Esophagus muscularis mucosa (tissue), 3 donors: ENCODE data around the gene HSPA8.

Source experiments
- POLR2A ChIP-seq: fragments of 450-650 bp; IDR thresholded peaks from one replicate; pipeline ENCODE4 v1.6.1; 2017; ENCODE audit warnings: antibody characterized with exemption, moderate library complexity, mild to moderate bottlenecking, low read depth
- POLR2AphosphoS5 ChIP-seq, 2 donors: sonication (generic); formaldehyde crosslinking; IDR thresholded peaks; one replicate each; pipeline ENCODE4 v1.6.1; 2017; ENCODE audit warnings: antibody characterized with exemption in 2 of 2
- TF ChIP-seq, protein P1 (sequence below), 3 experiments: fragments of 200-600 bp in 2 of 3; fragments of 450-650 bp in 1 of 3; sonication (generic) in 2 of 3; IDR thresholded peaks; one replicate each; pipeline ENCODE4 v1.5.1; 2017 to 2019; ENCODE audit warnings: antibody characterized with exemption in 3 of 3, mild to moderate bottlenecking in 2 of 3, moderate library complexity in 1 of 3

GRCh38 chr11:123020968-123021367, 41.0 kb downstream of the HSPA8 start:
- TF ChIP-seq, protein P1, sequence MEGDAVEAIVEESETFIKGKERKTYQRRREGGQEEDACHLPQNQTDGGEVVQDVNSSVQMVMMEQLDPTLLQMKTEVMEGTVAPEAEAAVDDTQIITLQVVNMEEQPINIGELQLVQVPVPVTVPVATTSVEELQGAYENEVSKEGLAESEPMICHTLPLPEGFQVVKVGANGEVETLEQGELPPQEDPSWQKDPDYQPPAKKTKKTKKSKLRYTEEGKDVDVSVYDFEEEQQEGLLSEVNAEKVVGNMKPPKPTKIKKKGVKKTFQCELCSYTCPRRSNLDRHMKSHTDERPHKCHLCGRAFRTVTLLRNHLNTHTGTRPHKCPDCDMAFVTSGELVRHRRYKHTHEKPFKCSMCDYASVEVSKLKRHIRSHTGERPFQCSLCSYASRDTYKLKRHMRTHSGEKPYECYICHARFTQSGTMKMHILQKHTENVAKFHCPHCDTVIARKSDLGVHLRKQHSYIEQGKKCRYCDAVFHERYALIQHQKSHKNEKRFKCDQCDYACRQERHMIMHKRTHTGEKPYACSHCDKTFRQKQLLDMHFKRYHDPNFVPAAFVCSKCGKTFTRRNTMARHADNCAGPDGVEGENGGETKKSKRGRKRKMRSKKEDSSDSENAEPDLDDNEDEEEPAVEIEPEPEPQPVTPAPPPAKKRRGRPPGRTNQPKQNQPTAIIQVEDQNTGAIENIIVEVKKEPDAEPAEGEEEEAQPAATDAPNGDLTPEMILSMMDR (IDR thresholded peaks at IDR 0.05) = peak; percentile 14 to 56 (median 24)
- TF ChIP-seq POLR2A (no peak), POLR2AphosphoS5 (IDR thresholded peaks at IDR 0.05) (no peak)
